ENCODE results near the gene GCNT2. TPM values are rescaled to one million over a fixed set of nuclear protein-coding genes. Genes with fewer than 3 reads are reported as not detected.
"Not testable (repeated sequence)": the region's sequence is repeated elsewhere in the genome, so short reads cannot be mapped to it uniquely, and the experiment has no call there.

The GCNT2 gene
- total RNA-seq, 1 donor from 2014 or later = 17.2 TPM

- no peak overlapping the region for H3K4me3 ChIP-seq
- no peaks in the 10 kb centered on the region for H3K36me3 ChIP-seq
- intact Hi-C loops (cut with DNase I) = no loop called here
- no peak for DNase-seq (ENCODE audit: extremely low spot score in 2 of 2)
- H3K4me1 ChIP-seq = no peaks in the 10 kb centered on the region
- H3K27me3 ChIP-seq = no peaks in the 10 kb centered on the region
- no peaks in the 10 kb centered on the region for H3K9me3 ChIP-seq
- TF ChIP-seq POLR2AphosphoS5 (IDR thresholded peaks at IDR 0.05; ENCODE audit: insufficient read depth in 1 of 2, low read depth in 1 of 2) (no peak), POLR2A (IDR thresholded peaks at IDR 0.05) (no peak), CTCF (IDR thresholded peaks at IDR 0.05) (no peak)
- H3K27ac ChIP-seq = no peak overlapping the region
Measured at GRCh38 chr6:10615675-10616074, 94.5 kb downstream of the GCNT2 start.

- DNase-seq (ENCODE audit: extremely low spot score in 2 of 2); H3K9me3 ChIP-seq; H3K36me3 ChIP-seq; H3K4me3 ChIP-seq; H3K27me3 ChIP-seq; H3K27ac ChIP-seq; H3K4me1 ChIP-seq; intact Hi-C loops (cut with DNase I): not testable (repeated sequence)
Measured at GRCh38 chr6:10616266-10616665, 95.1 kb downstream of the GCNT2 start.

GRCh38 chr6:10617008-10617696 is 96.0 kb downstream of the GCNT2 start:
- no peaks in the 10 kb centered on the region for H3K27me3 ChIP-seq
- H3K4me3 ChIP-seq = no peak overlapping the region
- intact Hi-C loops (cut with DNase I) = no loop called here
- TF ChIP-seq CTCF (IDR thresholded peaks at IDR 0.05) = no peak
- no peak for TF ChIP-seq POLR2A (IDR thresholded peaks at IDR 0.05)
- TF ChIP-seq POLR2AphosphoS5 (IDR thresholded peaks at IDR 0.05; ENCODE audit: insufficient read depth in 1 of 2, low read depth in 1 of 2) = no peak
- H3K27ac ChIP-seq = no peak overlapping the region
- no peaks in the 10 kb centered on the region for H3K4me1 ChIP-seq
- no peak for DNase-seq (ENCODE audit: extremely low spot score in 2 of 2)
- H3K9me3 ChIP-seq = no peaks in the 10 kb centered on the region
- no peaks in the 10 kb centered on the region for H3K36me3 ChIP-seq

GRCh38 chr6:10618409-10618808 is 97.3 kb downstream of the GCNT2 start:
- Histone ChIP-seq H3K9me3 (no peaks in the 10 kb centered on the region), H3K27ac (no peak overlapping the region)
- intact Hi-C loops (cut with DNase I) = no loop called here

GRCh38 chr6:10621213-10621612 is 100.1 kb downstream of the GCNT2 start:
- Histone ChIP-seq H3K27ac (no peak overlapping the region), H3K4me3 (no peak overlapping the region), H3K36me3 (no peaks in the 10 kb centered on the region), H3K9me3 (no peaks in the 10 kb centered on the region), H3K27me3 (no peaks in the 10 kb centered on the region), H3K4me1 (no peaks in the 10 kb centered on the region)
- TF ChIP-seq CTCF (IDR thresholded peaks at IDR 0.05) (no peak), POLR2A (IDR thresholded peaks at IDR 0.05) (no peak)
- DNase-seq (ENCODE audit: extremely low spot score in 2 of 2) = no peak
- intact Hi-C loops (cut with DNase I) = no loop called here

More at GRCh38 chr6:10618409-10618808, 97.3 kb downstream of the GCNT2 start:
- TF ChIP-seq POLR2AphosphoS5 (IDR thresholded peaks at IDR 0.05; ENCODE audit: insufficient read depth in 1 of 2, low read depth in 1 of 2) = no peak
- TF ChIP-seq CTCF (IDR thresholded peaks at IDR 0.05) = no peak
- TF ChIP-seq POLR2A (IDR thresholded peaks at IDR 0.05) = no peak
- Histone ChIP-seq H3K27me3 (no peaks in the 10 kb centered on the region), H3K4me1 (no peaks in the 10 kb centered on the region), H3K36me3 (no peaks in the 10 kb centered on the region), H3K4me3 (no peak overlapping the region)
- DNase-seq (ENCODE audit: extremely low spot score in 2 of 2) = no peak
